GM19239 (cell line): Measurements from ENCODE around the gene TSC2.
"Not testable (repeated sequence)": the region's sequence is repeated elsewhere in the genome, so short reads cannot be mapped to it uniquely, and the experiment has no call there.

Experiments used
- DNase-seq: peaks from one replicate; pipeline ENCODE4 v3.0.0; 2011; ENCODE audit warnings: low spot score; ENCODE audit not compliant: insufficient read length
- FAIRE-seq: peaks from 2 replicates; lab custom pipeline; 2011; peaks lifted over from hg19 to GRCh38; lab: Jason Lieb, UNC

The TSC2 gene

GRCh38 chr16:2093793-2094192 lies 46.0 kb downstream of the TSC2 start:
- FAIRE-seq = no peak

GRCh38 chr16:2095315-2095853 lies 47.6 kb downstream of the TSC2 start:
- DNase-seq = no peak
- FAIRE-seq = no peak

More at GRCh38 chr16:2093793-2094192, 46.0 kb downstream of the TSC2 start:
- DNase-seq = no peak

- FAIRE-seq = no peak
Observed at GRCh38 chr16:2095918-2096582, 48.3 kb downstream of the TSC2 start.

GRCh38 chr16:2096853-2097595 lies 49.2 kb downstream of the TSC2 start:
- DNase-seq (no peak), FAIRE-seq (no peak)

More at GRCh38 chr16:2095918-2096582, 48.3 kb downstream of the TSC2 start:
- no peak for DNase-seq

- not testable (repeated sequence) for DNase-seq, FAIRE-seq
Observed at GRCh38 chr16:2097689-2098088, 49.9 kb downstream of the TSC2 start.

- DNase-seq, FAIRE-seq: not testable (repeated sequence)
Observed at GRCh38 chr16:2101581-2101980, 53.8 kb downstream of the TSC2 start.

GRCh38 chr16:2102471-2102870 lies 54.7 kb downstream of the TSC2 start:
- DNase-seq = no peak
- no peak for FAIRE-seq

GRCh38 chr16:2104464-2104863 lies 56.7 kb downstream of the TSC2 start:
- not testable (repeated sequence) for FAIRE-seq

GRCh38 chr16:2105291-2105690 lies 57.5 kb downstream of the TSC2 start:
- FAIRE-seq, DNase-seq: not testable (repeated sequence)

More at GRCh38 chr16:2104464-2104863, 56.7 kb downstream of the TSC2 start:
- not testable (repeated sequence) for DNase-seq

GRCh38 chr16:2105769-2106168 lies 58.0 kb downstream of the TSC2 start:
- DNase-seq = peak; percentile 22
- not testable (repeated sequence) for FAIRE-seq

GRCh38 chr16:2106211-2106610 lies 58.4 kb downstream of the TSC2 start:
- not testable (repeated sequence) for FAIRE-seq, DNase-seq

GRCh38 chr16:2107121-2107790 lies 59.5 kb downstream of the TSC2 start:
- FAIRE-seq, DNase-seq: not testable (repeated sequence)

- not testable (repeated sequence) for DNase-seq, FAIRE-seq
Observed at GRCh38 chr16:2107791-2108125, 60.0 kb downstream of the TSC2 start.

GRCh38 chr16:2108446-2109270 lies 60.9 kb downstream of the TSC2 start:
- not testable (repeated sequence) for DNase-seq, FAIRE-seq

GRCh38 chr16:2109271-2109580 lies 61.4 kb downstream of the TSC2 start:
- not testable (repeated sequence) for DNase-seq, FAIRE-seq

GRCh38 chr16:2109872-2110271 lies 62.1 kb downstream of the TSC2 start:
- not testable (repeated sequence) for FAIRE-seq, DNase-seq

- FAIRE-seq, DNase-seq: not testable (repeated sequence)
Observed at GRCh38 chr16:2110332-2111008, 62.7 kb downstream of the TSC2 start.

- FAIRE-seq = not testable (repeated sequence)
Observed at GRCh38 chr16:2111009-2111353, 63.2 kb downstream of the TSC2 start.

More at GRCh38 chr16:2111009-2111353, 63.2 kb downstream of the TSC2 start:
- DNase-seq = not testable (repeated sequence)
